Activated naive CD4-positive, alpha-beta T cell treated with anti-CD3 and anti-CD28 coated beads, Interleukin-2, amount 50 U/mL, for 72 hours (primary cell): ENCODE measurements around the gene UGT8. TPM values are rescaled to one million over a fixed set of nuclear protein-coding genes. Genes with fewer than 3 reads are reported as not detected.

Experiments
- ATAC-seq, 2 donors: fragments of 150-1000 bp; cut with Tn5 transposase; 2 replicates each; pipeline ENCODE4 v1.10.0; 2021; ENCODE audit warnings: mild to moderate bottlenecking in 2 of 2, moderate library complexity in 2 of 2
- DNase-seq, 2 donors: peaks; one replicate each; pipeline ENCODE4 v3.0.0; 2021 to 2022; ENCODE audit warnings: low spot score in 2 of 2
- H3K27ac Mint-ChIP-seq, 2 donors: one replicate each; pipeline ENCODE4 v1.8.0; 2022; ENCODE audit warnings: mild to moderate bottlenecking in 2 of 2, mixed read lengths in 2 of 2
- H3K36me3 Mint-ChIP-seq, 2 donors: one replicate each; pipeline ENCODE4 v1.8.0; 2022; ENCODE audit warnings: mixed read lengths in 2 of 2
- H3K9me3 Mint-ChIP-seq, 2 donors: one replicate each; pipeline ENCODE4 v1.8.0; 2022; ENCODE audit warnings: mixed read lengths in 2 of 2
- total RNA-seq, 2 donors: library from RNA; stranded (reverse); gene quantifications; one replicate each; pipeline ENCODE4 v1.2.3, GENCODE V29; 2022

Gene UGT8
- total RNA-seq, 2 donors from 2014 or later, result 0.12 TPM; not detected in 1

DNA sequence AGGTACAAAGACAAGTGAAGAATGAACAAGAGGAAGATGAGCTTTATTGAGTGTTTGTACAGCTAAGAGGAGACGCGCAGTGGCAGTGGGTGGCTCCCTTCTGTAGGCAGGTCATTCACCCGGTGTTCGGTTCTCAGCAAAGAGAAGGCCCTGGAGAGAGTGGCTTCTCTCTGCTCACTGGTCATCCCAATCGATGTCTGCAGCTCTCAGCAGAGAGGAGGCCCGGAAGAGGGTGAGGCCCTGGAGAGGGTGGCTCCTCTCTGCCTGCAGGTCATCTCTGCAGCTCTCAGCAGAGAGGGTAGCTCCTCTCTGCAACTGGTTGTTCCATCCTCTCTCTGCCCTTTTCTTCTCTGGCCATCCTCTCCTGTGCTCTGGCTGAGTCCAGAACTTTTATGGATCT, 126.5 kb downstream of the UGT8 start:
- Mint-ChIP-seq H3K36me3 (no peaks in the 10 kb centered on the region), H3K9me3 (no peaks in the 10 kb centered on the region), H3K27ac (no peak overlapping the region)
- DNase-seq (no peak), ATAC-seq (no peak)

DNA sequence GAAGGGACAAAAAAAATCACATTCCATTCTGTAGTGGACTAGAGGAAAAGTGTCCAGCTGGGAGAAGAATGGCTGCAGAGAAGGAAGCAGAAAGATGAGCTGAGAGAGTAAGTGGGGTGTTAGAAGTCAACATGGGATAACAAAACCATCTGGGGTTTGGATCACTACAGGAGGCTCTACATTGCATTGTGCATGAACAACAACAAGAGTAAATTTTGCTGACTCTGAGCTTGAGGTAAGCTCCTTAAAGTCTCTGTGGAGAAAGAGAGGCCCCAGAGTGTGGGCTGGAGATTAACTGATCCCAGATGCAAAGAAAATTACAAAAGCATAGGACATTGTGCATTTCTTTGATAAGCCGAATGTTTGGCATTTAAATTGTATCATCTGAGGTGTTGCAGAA, 128.9 kb downstream of the UGT8 start:
- DNase-seq, result no peak
- ATAC-seq, result no peak
- no peaks in the 10 kb centered on the region for H3K36me3 Mint-ChIP-seq
- no peak overlapping the region for H3K27ac Mint-ChIP-seq
- H3K9me3 Mint-ChIP-seq, result no peaks in the 10 kb centered on the region
